Osteocyte (in vitro differentiated cells): Measurements from ENCODE around the gene PPP1R2. TPM values are rescaled to one million over a fixed set of nuclear protein-coding genes. Genes with fewer than 3 reads are reported as not detected.

Experiments used
- DNase-seq: peaks from one replicate; pipeline ENCODE4 v3.0.0; 2021; ENCODE audit warnings: mixed read lengths; ENCODE audit not compliant: unreplicated experiment; ENCODE audit errors: extremely low spot score
- H3K27ac Mint-ChIP-seq: one replicate; pipeline ENCODE4 v1.8.0; 2021; ENCODE audit warnings: mild to moderate bottlenecking, mixed read lengths; ENCODE audit not compliant: unreplicated experiment
- H3K27me3 Mint-ChIP-seq: one replicate; pipeline ENCODE4 v1.8.0; 2021; ENCODE audit warnings: mixed read lengths; ENCODE audit not compliant: unreplicated experiment
- H3K36me3 Mint-ChIP-seq: one replicate; pipeline ENCODE4 v1.8.0; 2021; ENCODE audit warnings: mixed read lengths; ENCODE audit not compliant: unreplicated experiment
- H3K4me1 Mint-ChIP-seq: one replicate; pipeline ENCODE4 v1.8.0; 2021; ENCODE audit warnings: mixed read lengths; ENCODE audit not compliant: unreplicated experiment
- H3K4me3 Mint-ChIP-seq: one replicate; pipeline ENCODE4 v1.8.0; 2021; ENCODE audit warnings: mild to moderate bottlenecking, moderate library complexity, mixed read lengths; ENCODE audit not compliant: unreplicated experiment
- H3K9me3 Mint-ChIP-seq: one replicate; pipeline ENCODE4 v1.8.0; 2021; ENCODE audit warnings: mixed read lengths; ENCODE audit not compliant: unreplicated experiment
- CTCF ChIP-seq: fragments of 200-600 bp; sonication (generic); IDR thresholded peaks from 2 replicates; pipeline ENCODE4 v1.5.0; 2021; ENCODE audit warnings: antibody characterized with exemption, mild to moderate bottlenecking, moderate library complexity
- total RNA-seq: library from RNA; stranded (reverse); gene quantifications from 2 replicates; pipeline ENCODE4 v1.2.1, GENCODE V29; 2021

The PPP1R2 gene
- total RNA-seq, 1 donor from 2014 or later: 42.2 TPM

GRCh38 chr3:195580744-195581443 lies 37.8 kb upstream of the PPP1R2 start:
- Mint-ChIP-seq H3K4me1 (peaks cover 26% of the 10 kb centered on the region), H3K4me3 (no peak overlapping the region), H3K9me3 (no peaks in the 10 kb centered on the region), H3K36me3 (no peaks in the 10 kb centered on the region), H3K27me3 (peaks cover 17% of the 10 kb centered on the region), H3K27ac (no peak overlapping the region)
- TF ChIP-seq CTCF: no peak
- DNase-seq: no peak

GRCh38 chr3:195579281-195579680 lies 36.2 kb upstream of the PPP1R2 start:
- TF ChIP-seq CTCF: no peak
- Mint-ChIP-seq H3K27me3 (peaks cover 17% of the 10 kb centered on the region), H3K36me3 (no peaks in the 10 kb centered on the region)

GRCh38 chr3:195578565-195578964 lies 35.4 kb upstream of the PPP1R2 start:
- DNase-seq: no peak
- Mint-ChIP-seq H3K9me3 (no peaks in the 10 kb centered on the region), H3K36me3 (no peaks in the 10 kb centered on the region), H3K4me1 (peaks cover 6% of the 10 kb centered on the region), H3K27me3 (peaks cover 20% of the 10 kb centered on the region), H3K4me3 (no peak overlapping the region), H3K27ac (no peak overlapping the region)
- no peak for TF ChIP-seq CTCF

More at GRCh38 chr3:195579281-195579680, 36.2 kb upstream of the PPP1R2 start:
- H3K4me3 Mint-ChIP-seq: no peak overlapping the region
- no peak overlapping the region for H3K27ac Mint-ChIP-seq
- no peak for DNase-seq
- no peaks in the 10 kb centered on the region for H3K9me3 Mint-ChIP-seq
- H3K4me1 Mint-ChIP-seq: peaks cover 14% of the 10 kb centered on the region

GRCh38 chr3:195577645-195578177 lies 34.6 kb upstream of the PPP1R2 start:
- peaks cover 5% of the 10 kb centered on the region for H3K4me1 Mint-ChIP-seq
- no peak for DNase-seq
- H3K27ac Mint-ChIP-seq: no peak overlapping the region
- H3K36me3 Mint-ChIP-seq: no peaks in the 10 kb centered on the region
- no peaks in the 10 kb centered on the region for H3K9me3 Mint-ChIP-seq
- H3K4me3 Mint-ChIP-seq: no peak overlapping the region
- TF ChIP-seq CTCF: no peak
- H3K27me3 Mint-ChIP-seq: peaks cover 24% of the 10 kb centered on the region

GRCh38 chr3:195574497-195575304 lies 31.6 kb upstream of the PPP1R2 start:
- no peak overlapping the region for H3K27ac Mint-ChIP-seq
- H3K4me3 Mint-ChIP-seq: no peak overlapping the region
- peaks cover 24% of the 10 kb centered on the region for H3K27me3 Mint-ChIP-seq

More at GRCh38 chr3:195574497-195575304, 31.6 kb upstream of the PPP1R2 start:
- Mint-ChIP-seq H3K9me3 (no peaks in the 10 kb centered on the region), H3K4me1 (peaks cover 3% of the 10 kb centered on the region), H3K36me3 (no peaks in the 10 kb centered on the region)
- TF ChIP-seq CTCF: no peak
- no peak for DNase-seq
